PC-3 (cell line): ENCODE results near the gene SCAP. TPM values are rescaled to one million over a fixed set of nuclear protein-coding genes. Genes with fewer than 3 reads are reported as not detected.

Experiments used
- ATAC-seq: fragments of 200-7000 bp; cut with Tn5 transposase; 2 replicates; pipeline ENCODE4 v1.9.1; 2020; ENCODE audit warnings: mild to moderate bottlenecking, moderate library complexity
- BruUV-seq: library from RNA; stranded (reverse); fragments of 400-500 nt; replicated peaks from 2 replicates; lab custom pipeline; 2021; lab: Mats Ljungman, UMichigan
- CTCF ChIA-PET: fragments of 300-600 bp; sonication (Branson Sonifier 250); formaldehyde crosslinking; loops from one replicate; lab custom pipeline; 2022; ENCODE audit warnings: antibody characterized with exemption; lab: Charles Lee
- POLR2A ChIA-PET: fragments of 300-600 bp; sonication (Branson Sonifier 250); formaldehyde crosslinking; loops from one replicate; lab custom pipeline; 2022; ENCODE audit warnings: antibody characterized with exemption; ENCODE audit not compliant: unreplicated experiment; lab: Charles Lee
- DNase-seq: peaks from one replicate; pipeline ENCODE4 v3.0.0-alpha.2; 2015
- H2AFZ ChIP-seq: fragments of 300-600 bp; sonication (generic); 2 replicates; pipeline ENCODE4 v1.6.0; 2016; ENCODE audit warnings: antibody characterized with exemption, low read length
- H3F3A ChIP-seq: fragments of 300-600 bp; sonication (generic); one replicate; pipeline ENCODE4 v1.6.0; 2017; ENCODE audit warnings: antibody characterized with exemption, low read length, control low read depth, mild to moderate bottlenecking; ENCODE audit not compliant: unreplicated experiment
- H3K27ac ChIP-seq: fragments of 300-600 bp; sonication (generic); 2 replicates; pipeline ENCODE4 v1.5.1; 2016; ENCODE audit warnings: mild to moderate bottlenecking, low read length
- H3K27me3 ChIP-seq: fragments of 300-600 bp; sonication (generic); 2 replicates; pipeline ENCODE4 v1.6.1; 2016; ENCODE audit warnings: low read length, mixed read lengths
- H3K36me3 ChIP-seq: fragments of 300-600 bp; sonication (generic); 2 replicates; pipeline ENCODE4 v1.6.1; 2016; ENCODE audit warnings: low read depth, mixed run types, low read length, mixed read lengths
- H3K4me1 ChIP-seq: fragments of 300-600 bp; sonication (generic); 2 replicates; pipeline ENCODE4 v1.5.1; 2016; ENCODE audit warnings: low read length; ENCODE audit not compliant: insufficient read depth
- H3K4me2 ChIP-seq: fragments of 300-600 bp; sonication (generic); 2 replicates; pipeline ENCODE4 v1.6.0; 2016; ENCODE audit warnings: low read length
- H3K4me3 ChIP-seq: fragments of 300-600 bp; sonication (generic); 2 replicates; pipeline ENCODE4 v1.5.1; 2016; ENCODE audit warnings: mild to moderate bottlenecking, low read length, mixed read lengths
- H3K79me2 ChIP-seq: fragments of 300-600 bp; sonication (generic); 2 replicates; pipeline ENCODE4 v1.6.1; 2017; ENCODE audit warnings: low read length, mixed read lengths
- H3K9ac ChIP-seq: fragments of 300-600 bp; sonication (generic); 2 replicates; pipeline ENCODE4 v1.6.0; 2016; ENCODE audit warnings: mild to moderate bottlenecking, low read length
- H3K9me2 ChIP-seq: fragments of 300-600 bp; sonication (generic); replicated peaks from 2 replicates; pipeline ENCODE4 v1.6.1; 2016; ENCODE audit warnings: mixed run types, low read length, mixed read lengths
- H3K9me3 ChIP-seq: fragments of 300-600 bp; sonication (generic); 2 replicates; pipeline ENCODE4 v1.6.1; 2016; ENCODE audit warnings: low read length, mixed read lengths
- H4K20me1 ChIP-seq: fragments of 300-600 bp; sonication (generic); 2 replicates; pipeline ENCODE4 v1.6.1; 2016; ENCODE audit warnings: low read length, mixed read lengths
- EZH2 ChIP-seq: fragments of 300-600 bp; sonication (generic); IDR thresholded peaks from one replicate; pipeline ENCODE4 v1.6.1; 2017; ENCODE audit warnings: antibody characterized with exemption, mild to moderate bottlenecking, low read length; ENCODE audit not compliant: unreplicated experiment
- EZH2phosphoT487 ChIP-seq: fragments of 300-600 bp; sonication (generic); IDR thresholded peaks from 2 replicates; pipeline ENCODE4 v1.6.1; 2018; ENCODE audit warnings: mild to moderate bottlenecking, antibody characterized with exemption, low read length, borderline replicate concordance
- intact Hi-C: fragments of 100-400 bp; cut with micrococcal nuclease; formaldehyde crosslinking; loops from 2 replicates; pipeline ENCODE4 v1.9.0; 2023
- total RNA-seq: library from RNA; depleted of rRNA; stranded (reverse); fragments of >200 nt; gene quantifications from 2 replicates; pipeline ENCODE4 v1.2.3, GENCODE V29; 2014
- TF ChIP-seq, protein P1 (sequence below): fragments of 300-600 bp; sonication (generic); conservative IDR thresholded peaks from 2 replicates; pipeline ENCODE4 v1.5.1; 2017; ENCODE audit warnings: antibody characterized with exemption, low read depth, mild to moderate bottlenecking, low read length

Gene SCAP
- total RNA-seq, 1 experiment from 2014 or later = 84.7 TPM

DNA sequence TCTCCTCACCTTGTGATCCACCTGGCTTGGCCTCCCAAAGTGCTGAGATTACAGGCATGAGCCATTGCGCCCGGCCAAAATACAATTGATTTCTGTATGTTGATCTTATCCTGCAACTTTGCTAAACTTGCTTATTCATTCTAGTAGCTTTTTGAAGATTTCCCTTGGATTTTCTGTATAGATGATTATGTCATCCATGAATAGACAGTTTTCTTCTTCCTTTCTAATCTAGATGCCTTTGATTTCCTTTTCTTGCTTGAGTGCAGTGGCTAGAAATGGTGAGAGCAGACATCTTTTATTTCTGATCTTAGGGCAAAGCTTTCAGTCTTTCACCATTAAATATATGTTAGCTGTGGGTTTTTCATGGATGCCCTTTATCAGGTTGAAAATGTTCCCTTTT, 42.2 kb upstream of the SCAP start:
- no peaks in the 10 kb centered on the region for H3K9me2 ChIP-seq
- peaks cover 4% of the 10 kb centered on the region for H3F3A ChIP-seq
- no peaks in the 10 kb centered on the region for H3K9me3 ChIP-seq
- no peak overlapping the region for H3K9ac ChIP-seq
- H3K27ac ChIP-seq = no peak overlapping the region
- ChIA-PET CTCF (interaction anchor here (0.6 kb wide), 1 partner anchor 135 kb away, joined by 4 read pairs; no protein-coding TSS in a partner anchor), POLR2A (no interaction called here)
- ATAC-seq (no peak), DNase-seq (no peak)
- H3K4me3 ChIP-seq = no peak overlapping the region
- BruUV-seq = no TSS peak
- H3K4me2 ChIP-seq = no peak overlapping the region
- no peak overlapping the region for H2AFZ ChIP-seq
- H4K20me1 ChIP-seq = no peaks in the 10 kb centered on the region
- H3K27me3 ChIP-seq = no peaks in the 10 kb centered on the region
- no peaks in the 10 kb centered on the region for H3K36me3 ChIP-seq
- intact Hi-C loops = no loop called here
- no peaks in the 10 kb centered on the region for H3K4me1 ChIP-seq
- TF ChIP-seq EZH2phosphoT487 (no peak), EZH2 (no peak)
- TF ChIP-seq, protein P1, sequence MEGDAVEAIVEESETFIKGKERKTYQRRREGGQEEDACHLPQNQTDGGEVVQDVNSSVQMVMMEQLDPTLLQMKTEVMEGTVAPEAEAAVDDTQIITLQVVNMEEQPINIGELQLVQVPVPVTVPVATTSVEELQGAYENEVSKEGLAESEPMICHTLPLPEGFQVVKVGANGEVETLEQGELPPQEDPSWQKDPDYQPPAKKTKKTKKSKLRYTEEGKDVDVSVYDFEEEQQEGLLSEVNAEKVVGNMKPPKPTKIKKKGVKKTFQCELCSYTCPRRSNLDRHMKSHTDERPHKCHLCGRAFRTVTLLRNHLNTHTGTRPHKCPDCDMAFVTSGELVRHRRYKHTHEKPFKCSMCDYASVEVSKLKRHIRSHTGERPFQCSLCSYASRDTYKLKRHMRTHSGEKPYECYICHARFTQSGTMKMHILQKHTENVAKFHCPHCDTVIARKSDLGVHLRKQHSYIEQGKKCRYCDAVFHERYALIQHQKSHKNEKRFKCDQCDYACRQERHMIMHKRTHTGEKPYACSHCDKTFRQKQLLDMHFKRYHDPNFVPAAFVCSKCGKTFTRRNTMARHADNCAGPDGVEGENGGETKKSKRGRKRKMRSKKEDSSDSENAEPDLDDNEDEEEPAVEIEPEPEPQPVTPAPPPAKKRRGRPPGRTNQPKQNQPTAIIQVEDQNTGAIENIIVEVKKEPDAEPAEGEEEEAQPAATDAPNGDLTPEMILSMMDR = no peak
- H3K79me2 ChIP-seq = peaks cover 2% of the 10 kb centered on the region

DNA sequence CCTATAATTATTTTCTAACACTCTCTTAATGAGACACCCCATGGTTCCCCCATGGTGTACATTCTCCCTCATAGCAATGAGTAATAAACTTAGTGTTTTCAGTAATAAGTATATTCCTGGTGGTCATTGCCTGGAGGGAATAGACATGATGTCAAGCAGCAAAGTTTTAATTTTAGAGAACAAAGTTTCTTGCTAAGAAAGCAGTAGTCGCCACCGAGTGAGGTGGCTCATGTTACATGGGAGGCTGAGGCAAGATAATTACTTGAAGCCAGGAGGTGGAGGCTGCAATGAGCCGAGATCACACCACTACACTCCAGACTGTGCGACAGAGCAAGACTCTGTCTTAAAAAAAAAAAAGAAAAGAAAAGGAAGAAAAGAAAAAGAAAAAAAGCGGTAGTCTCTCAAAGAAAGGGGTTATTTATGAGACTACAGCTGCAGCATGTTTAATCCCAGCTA, 40.2 kb upstream of the SCAP start:
- Histone ChIP-seq H3K36me3 (peaks cover 2% of the 10 kb centered on the region; the same call in 1 of the 2 replicates), H3K4me1 (peaks cover 11% of the 10 kb centered on the region), H3K27ac (no peak overlapping the region), H3K9me3 (no peaks in the 10 kb centered on the region), H3F3A (peaks cover 4% of the 10 kb centered on the region), H3K9ac (no peak overlapping the region), H3K27me3 (no peaks in the 10 kb centered on the region), H4K20me1 (no peaks in the 10 kb centered on the region), H3K4me3 (no peak overlapping the region), H3K4me2 (no peak overlapping the region), H3K9me2 (no peaks in the 10 kb centered on the region), H2AFZ (no peak overlapping the region), H3K79me2 (peaks cover 23% of the 10 kb centered on the region)
- ChIA-PET POLR2A (no interaction called here), CTCF (no interaction called here)
- no peak for TF ChIP-seq EZH2
- TF ChIP-seq EZH2phosphoT487 = no peak
- TF ChIP-seq, protein P1 = no peak
- DNase-seq (no peak), ATAC-seq (no peak)
- no TSS peak for BruUV-seq
- intact Hi-C loops = no loop called here

DNA sequence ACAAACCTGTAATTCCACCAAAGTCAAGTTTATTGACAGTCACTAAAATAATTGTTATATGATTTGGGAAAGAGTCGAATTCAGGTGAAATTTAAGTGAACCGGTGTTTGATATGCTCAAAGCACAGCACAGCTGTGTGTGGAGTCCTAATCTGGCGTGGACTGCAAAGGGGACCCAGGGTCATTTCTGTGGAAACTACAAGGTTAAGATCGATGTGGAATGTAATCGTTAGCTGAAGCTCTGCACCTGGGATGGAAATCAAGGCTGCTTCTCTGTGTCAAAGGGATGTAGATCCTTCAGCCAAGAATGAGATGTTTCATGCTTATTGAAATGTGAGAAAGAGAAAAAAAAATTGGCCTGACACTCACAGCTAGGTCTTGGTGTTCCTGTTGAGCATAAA, 39.4 kb upstream of the SCAP start:
- H3K27me3 ChIP-seq = no peaks in the 10 kb centered on the region
- no peak for ATAC-seq
- no peak overlapping the region for H3K9ac ChIP-seq
- no peaks in the 10 kb centered on the region for H3K9me3 ChIP-seq
- H4K20me1 ChIP-seq = no peaks in the 10 kb centered on the region
- H3K36me3 ChIP-seq = peaks cover 10% of the 10 kb centered on the region; the same call in 1 of the 2 replicates
- H3K79me2 ChIP-seq = peaks cover 30% of the 10 kb centered on the region
- H2AFZ ChIP-seq = no peak overlapping the region
- peaks cover 11% of the 10 kb centered on the region for H3K4me1 ChIP-seq
- TF ChIP-seq EZH2 (no peak), EZH2phosphoT487 (no peak)
- TF ChIP-seq, protein P1 = no peak
- peaks cover 4% of the 10 kb centered on the region for H3F3A ChIP-seq
- intact Hi-C loops = no loop called here
- POLR2A ChIA-PET = no interaction called here
- no TSS peak for BruUV-seq
- H3K4me2 ChIP-seq = no peak overlapping the region
- H3K4me3 ChIP-seq = no peak overlapping the region
- DNase-seq = no peak
- no peaks in the 10 kb centered on the region for H3K9me2 ChIP-seq
- CTCF ChIA-PET = no interaction called here
- H3K27ac ChIP-seq = no peak overlapping the region
